GM19023 (cell line): ENCODE results near the gene SYNDIG1.

Experiments
- ATAC-seq: cut with Tn5 transposase; IDR thresholded peaks from one replicate; pipeline ENCODE4 v1.9.1; 2021; ENCODE audit warnings: mild to moderate bottlenecking, moderate library complexity; ENCODE audit not compliant: unreplicated experiment

Gene SYNDIG1

GRCh38 chr20:24630486-24631172 lies 161.2 kb downstream of the SYNDIG1 start:
- no peak for ATAC-seq

GRCh38 chr20:24631173-24631505 lies 161.7 kb downstream of the SYNDIG1 start:
- no peak for ATAC-seq

- ATAC-seq: no peak
Measured at GRCh38 chr20:24632581-24632980, 163.2 kb downstream of the SYNDIG1 start.

GRCh38 chr20:24633026-24633425 lies 163.6 kb downstream of the SYNDIG1 start:
- ATAC-seq: no peak

GRCh38 chr20:24633521-24633920 lies 164.1 kb downstream of the SYNDIG1 start:
- no peak for ATAC-seq

GRCh38 chr20:24634855-24635254 lies 165.4 kb downstream of the SYNDIG1 start:
- no peak for ATAC-seq

GRCh38 chr20:24636626-24637025 lies 167.2 kb downstream of the SYNDIG1 start:
- no peak for ATAC-seq

GRCh38 chr20:24637087-24637486 lies 167.7 kb downstream of the SYNDIG1 start:
- no peak for ATAC-seq

- ATAC-seq: no peak
Measured at GRCh38 chr20:24637941-24638340, 168.5 kb downstream of the SYNDIG1 start.

GRCh38 chr20:24638591-24639548 lies 169.4 kb downstream of the SYNDIG1 start:
- ATAC-seq: no peak

GRCh38 chr20:24640276-24640675 lies 170.8 kb downstream of the SYNDIG1 start:
- no peak for ATAC-seq

GRCh38 chr20:24640686-24641085 lies 171.3 kb downstream of the SYNDIG1 start:
- no peak for ATAC-seq

GRCh38 chr20:24643731-24644626 lies 174.6 kb downstream of the SYNDIG1 start:
- ATAC-seq: no peak

GRCh38 chr20:24646321-24646720 lies 176.9 kb downstream of the SYNDIG1 start:
- ATAC-seq: no peak

GRCh38 chr20:24647713-24648112 lies 178.3 kb downstream of the SYNDIG1 start:
- ATAC-seq: no peak

- no peak for ATAC-seq
Measured at GRCh38 chr20:24648481-24648880, 179.1 kb downstream of the SYNDIG1 start.

- ATAC-seq: no peak
Measured at GRCh38 chr20:24648919-24649318, 179.5 kb downstream of the SYNDIG1 start.

- no peak for ATAC-seq
Measured at GRCh38 chr20:24649787-24650490, 180.5 kb downstream of the SYNDIG1 start.

- ATAC-seq: no peak
Measured at GRCh38 chr20:24651171-24651975, 181.9 kb downstream of the SYNDIG1 start.

GRCh38 chr20:24651976-24652345 lies 182.5 kb downstream of the SYNDIG1 start:
- ATAC-seq: no peak
